SHP77 treated with DMSO at 0.1 percent for 48 hours (cell line): ENCODE data around the gene RAB31.
"Not testable (repeated sequence)": the region's sequence is repeated elsewhere in the genome, so short reads cannot be mapped to it uniquely, and the experiment has no call there.

ENCODE experiments used
- DNase-seq: peaks from one replicate; lab custom pipeline; 2025; lab: John Stamatoyannopoulos, UW

RAB31 gene

GRCh38 chr18:9758624-9759075 lies 50.5 kb downstream of the RAB31 start:
- no peak for DNase-seq

- no peak for DNase-seq
Observed at GRCh38 chr18:9760641-9761040, 52.5 kb downstream of the RAB31 start.

- DNase-seq: no peak
Observed at GRCh38 chr18:9762526-9762925, 54.4 kb downstream of the RAB31 start.

GRCh38 chr18:9763157-9763556 lies 55.1 kb downstream of the RAB31 start:
- DNase-seq: no peak

- DNase-seq: no peak
Observed at GRCh38 chr18:9764011-9764481, 55.9 kb downstream of the RAB31 start.

GRCh38 chr18:9765501-9765900 lies 57.4 kb downstream of the RAB31 start:
- no peak for DNase-seq

GRCh38 chr18:9766076-9766481 lies 58.0 kb downstream of the RAB31 start:
- no peak for DNase-seq

- DNase-seq: no peak
Observed at GRCh38 chr18:9766740-9767139, 58.6 kb downstream of the RAB31 start.

- DNase-seq: not testable (repeated sequence)
Observed at GRCh38 chr18:9768071-9768691, 60.1 kb downstream of the RAB31 start.

- not testable (repeated sequence) for DNase-seq
Observed at GRCh38 chr18:9770111-9770510, 62.0 kb downstream of the RAB31 start.

- peak; percentile 22 for DNase-seq
Observed at GRCh38 chr18:9771261-9771976, 63.3 kb downstream of the RAB31 start.

- DNase-seq: no peak
Observed at GRCh38 chr18:9771977-9772660, 64.0 kb downstream of the RAB31 start.

GRCh38 chr18:9772847-9773677 lies 65.0 kb downstream of the RAB31 start:
- DNase-seq: no peak

GRCh38 chr18:9774150-9774549 lies 66.0 kb downstream of the RAB31 start:
- DNase-seq: no peak

GRCh38 chr18:9775178-9775577 lies 67.1 kb downstream of the RAB31 start:
- no peak for DNase-seq

- DNase-seq: no peak
Observed at GRCh38 chr18:9779630-9780029, 71.5 kb downstream of the RAB31 start.

GRCh38 chr18:9782073-9782857 lies 74.2 kb downstream of the RAB31 start:
- DNase-seq: no peak

GRCh38 chr18:9786631-9787030 lies 78.5 kb downstream of the RAB31 start:
- no peak for DNase-seq

GRCh38 chr18:9787036-9787435 lies 78.9 kb downstream of the RAB31 start:
- no peak for DNase-seq

GRCh38 chr18:9787712-9788111 lies 79.6 kb downstream of the RAB31 start:
- no peak for DNase-seq

GRCh38 chr18:9788140-9788539 lies 80.0 kb downstream of the RAB31 start:
- no peak for DNase-seq
